ENCODE results near the gene ATG101.
"Not testable (repeated sequence)": the region's sequence is repeated elsewhere in the genome, so short reads cannot be mapped to it uniquely, and the experiment has no call there.

Gene ATG101

GRCh38 chr12:52097045-52097666 lies 27.4 kb downstream of the ATG101 start:
- no peak for DNase-seq (ENCODE audit: low read depth)

GRCh38 chr12:52104431-52105089 lies 34.8 kb downstream of the ATG101 start:
- DNase-seq (ENCODE audit: low read depth), result not testable (repeated sequence)

- peak; percentile 44 for DNase-seq (ENCODE audit: low read depth)
These were observed 46.7 kb downstream of the ATG101 start for GRCh38 chr12:52116222-52117125.

GRCh38 chr12:52117806-52118475 lies 48.2 kb downstream of the ATG101 start:
- DNase-seq (ENCODE audit: low read depth), result not testable (repeated sequence)

- no peak for DNase-seq (ENCODE audit: low read depth)
These were observed 49.8 kb downstream of the ATG101 start for GRCh38 chr12:52119398-52120254.

GRCh38 chr12:52120951-52121823 lies 51.4 kb downstream of the ATG101 start:
- DNase-seq (ENCODE audit: low read depth), result no peak

- DNase-seq (ENCODE audit: low read depth), result peak; percentile 48
These were observed 52.2 kb downstream of the ATG101 start for GRCh38 chr12:52121824-52122539.

GRCh38 chr12:52122540-52122871 lies 52.7 kb downstream of the ATG101 start:
- DNase-seq (ENCODE audit: low read depth), result no peak

GRCh38 chr12:52122904-52123303 lies 53.1 kb downstream of the ATG101 start:
- no peak for DNase-seq (ENCODE audit: low read depth)

GRCh38 chr12:52123487-52124186 lies 53.9 kb downstream of the ATG101 start:
- DNase-seq (ENCODE audit: low read depth), result no peak

- DNase-seq (ENCODE audit: low read depth), result no peak
These were observed 55.7 kb downstream of the ATG101 start for GRCh38 chr12:52125476-52125900.

- no peak for DNase-seq (ENCODE audit: low read depth)
These were observed 56.3 kb downstream of the ATG101 start for GRCh38 chr12:52126050-52126604.

All from stimulated activated CD8-positive, alpha-beta memory T cell treated with anti-CD3 and anti-CD28 coated beads, Interleukin-12 subunit alpha, Interleukin-12 subunit beta, amount 100 ng/mL, for 1 hour (primary cell).